ENCODE measurements around the gene TBC1D5.

Gene TBC1D5

GRCh38 chr3:17302170-17302569 lies 440.3 kb downstream of the TBC1D5 start:
- TF ChIP-seq PATZ1 (CRISPR knock-in tag; IDR thresholded peaks at IDR 0.05; ENCODE audit: borderline replicate concordance) (no peak), ZNF8 (CRISPR knock-in tag; IDR thresholded peaks at IDR 0.05) (no peak), TCF4 (CRISPR knock-in tag; IDR thresholded peaks at IDR 0.05; ENCODE audit: borderline replicate concordance) (no peak), CREB5 (CRISPR knock-in tag; IDR thresholded peaks at IDR 0.05; ENCODE audit: low read depth) (no peak), RARB (CRISPR knock-in tag; IDR thresholded peaks at IDR 0.05) (no peak), OSR1 (CRISPR knock-in tag; IDR thresholded peaks at IDR 0.05) (no peak), SNAI2 (CRISPR knock-in tag; IDR thresholded peaks at IDR 0.05) (no peak), CSRNP3 (CRISPR knock-in tag; IDR thresholded peaks at IDR 0.05) (no peak), ESRRG (CRISPR knock-in tag; IDR thresholded peaks at IDR 0.05) (no peak), ZNF565 (CRISPR knock-in tag; conservative IDR thresholded peaks at IDR 0.05; ENCODE audit: low read depth) (no peak), POU6F1 (CRISPR knock-in tag; IDR thresholded peaks at IDR 0.05; ENCODE audit: borderline replicate concordance, low read depth) (no peak), GLIS3 (CRISPR knock-in tag; IDR thresholded peaks at IDR 0.05) (no peak), PPARA (CRISPR knock-in tag; IDR thresholded peaks at IDR 0.05; ENCODE audit: borderline replicate concordance) (no peak), ZC3H10 (CRISPR knock-in tag; IDR thresholded peaks at IDR 0.05) (no peak), CSDC2 (CRISPR knock-in tag; IDR thresholded peaks at IDR 0.05) (no peak), ARNTL (CRISPR knock-in tag; IDR thresholded peaks at IDR 0.05; ENCODE audit: borderline replicate concordance, low read depth) (no peak), BACH2 (CRISPR knock-in tag; IDR thresholded peaks at IDR 0.05; ENCODE audit: borderline replicate concordance) (no peak), ZFP3 (CRISPR knock-in tag; IDR thresholded peaks at IDR 0.05) (no peak), ISL1 (CRISPR knock-in tag; IDR thresholded peaks at IDR 0.05) (no peak)
- no peak for ATAC-seq

- ATAC-seq = no peak
- TF ChIP-seq ZNF8 (CRISPR knock-in tag; IDR thresholded peaks at IDR 0.05) = no peak
- no peak for TF ChIP-seq ZNF565 (CRISPR knock-in tag; conservative IDR thresholded peaks at IDR 0.05; ENCODE audit: low read depth)
- no peak for TF ChIP-seq ZNF70 (CRISPR knock-in tag; IDR thresholded peaks at IDR 0.05)
Measured at GRCh38 chr3:17301271-17301670, 441.2 kb downstream of the TBC1D5 start.

GRCh38 chr3:17300441-17300840 lies 442.0 kb downstream of the TBC1D5 start:
- TF ChIP-seq TSHZ2 (CRISPR knock-in tag; IDR thresholded peaks at IDR 0.05) (no peak), ZNF565 (CRISPR knock-in tag; conservative IDR thresholded peaks at IDR 0.05; ENCODE audit: low read depth) (no peak), ARNTL (CRISPR knock-in tag; IDR thresholded peaks at IDR 0.05; ENCODE audit: borderline replicate concordance, low read depth) (no peak), GLIS3 (CRISPR knock-in tag; IDR thresholded peaks at IDR 0.05) (no peak)
- no peak for ATAC-seq

Data from SK-N-SH treated with all-trans-retinoic acid at 6 μM for 48 hours (cell line).